Measurements from ENCODE around the gene ATP10A. TPM values are rescaled to one million over a fixed set of nuclear protein-coding genes. Genes with fewer than 3 reads are reported as not detected.

Gene ATP10A
- total RNA-seq, 1 experiment from 2014 or later, result not detected

GRCh38 chr15:25764980-25765735, 98.0 kb downstream of the ATP10A start:
- no peak for DNase-seq (ENCODE audit: unreplicated experiment)
- Mint-ChIP-seq H3K27me3 (ENCODE audit: insufficient read depth, unreplicated experiment) (no peaks in the 10 kb centered on the region), H3K4me1 (ENCODE audit: insufficient read depth, unreplicated experiment) (no peaks in the 10 kb centered on the region), H3K27ac (ENCODE audit: low read depth, unreplicated experiment) (no peak overlapping the region), H3K4me3 (ENCODE audit: unreplicated experiment) (no peak overlapping the region), H3K36me3 (ENCODE audit: insufficient read depth, unreplicated experiment) (no peaks in the 10 kb centered on the region), H3K9me3 (ENCODE audit: unreplicated experiment) (peaks cover 17% of the 10 kb centered on the region)
- ChIA-PET CTCF (no interaction called here), POLR2A (no interaction called here)
- TF ChIP-seq CTCF (IDR thresholded peaks at IDR 0.05; ENCODE audit: unreplicated experiment), result no peak
- intact Hi-C loops (cut with micrococcal nuclease), result no loop called here
- BruUV-seq (replicated peaks), result no TSS peak

- H3K27me3 Mint-ChIP-seq (ENCODE audit: insufficient read depth, unreplicated experiment), result no peaks in the 10 kb centered on the region
- H3K4me1 Mint-ChIP-seq (ENCODE audit: insufficient read depth, unreplicated experiment), result no peaks in the 10 kb centered on the region
- ChIA-PET CTCF (no interaction called here), POLR2A (no interaction called here)
- no peak overlapping the region for H3K27ac Mint-ChIP-seq (ENCODE audit: low read depth, unreplicated experiment)
- intact Hi-C loops (cut with micrococcal nuclease), result no loop called here
- no TSS peak for BruUV-seq (replicated peaks)
- H3K4me3 Mint-ChIP-seq (ENCODE audit: unreplicated experiment), result no peak overlapping the region
- no peak for TF ChIP-seq CTCF (IDR thresholded peaks at IDR 0.05; ENCODE audit: unreplicated experiment)
- no peaks in the 10 kb centered on the region for H3K36me3 Mint-ChIP-seq (ENCODE audit: insufficient read depth, unreplicated experiment)
- H3K9me3 Mint-ChIP-seq (ENCODE audit: unreplicated experiment), result peaks cover 19% of the 10 kb centered on the region
- no peak for DNase-seq (ENCODE audit: unreplicated experiment)
These were observed 99.2 kb downstream of the ATP10A start for GRCh38 chr15:25763954-25764353.

GRCh38 chr15:25763331-25763751, 99.8 kb downstream of the ATP10A start:
- Mint-ChIP-seq H3K4me1 (ENCODE audit: insufficient read depth, unreplicated experiment) (no peaks in the 10 kb centered on the region), H3K36me3 (ENCODE audit: insufficient read depth, unreplicated experiment) (no peaks in the 10 kb centered on the region), H3K9me3 (ENCODE audit: unreplicated experiment) (peaks cover 25% of the 10 kb centered on the region), H3K4me3 (ENCODE audit: unreplicated experiment) (no peak overlapping the region), H3K27ac (ENCODE audit: low read depth, unreplicated experiment) (no peak overlapping the region), H3K27me3 (ENCODE audit: insufficient read depth, unreplicated experiment) (no peaks in the 10 kb centered on the region)
- BruUV-seq (replicated peaks), result no TSS peak
- TF ChIP-seq CTCF (IDR thresholded peaks at IDR 0.05; ENCODE audit: unreplicated experiment), result no peak
- POLR2A ChIA-PET, result no interaction called here
- intact Hi-C loops (cut with micrococcal nuclease), result no loop called here
- no peak for DNase-seq (ENCODE audit: unreplicated experiment)
- CTCF ChIA-PET, result no interaction called here

- intact Hi-C loops (cut with micrococcal nuclease), result no loop called here
- peaks cover 31% of the 10 kb centered on the region for H3K9me3 Mint-ChIP-seq (ENCODE audit: unreplicated experiment)
- POLR2A ChIA-PET, result no interaction called here
- H3K4me1 Mint-ChIP-seq (ENCODE audit: insufficient read depth, unreplicated experiment), result no peaks in the 10 kb centered on the region
- BruUV-seq (replicated peaks), result no TSS peak
- no peaks in the 10 kb centered on the region for H3K36me3 Mint-ChIP-seq (ENCODE audit: insufficient read depth, unreplicated experiment)
- no peak for TF ChIP-seq CTCF (IDR thresholded peaks at IDR 0.05; ENCODE audit: unreplicated experiment)
- CTCF ChIA-PET, result no interaction called here
- H3K27me3 Mint-ChIP-seq (ENCODE audit: insufficient read depth, unreplicated experiment), result no peaks in the 10 kb centered on the region
- DNase-seq (ENCODE audit: unreplicated experiment), result no peak
- H3K27ac Mint-ChIP-seq (ENCODE audit: low read depth, unreplicated experiment), result no peak overlapping the region
- no peak overlapping the region for H3K4me3 Mint-ChIP-seq (ENCODE audit: unreplicated experiment)
These were observed 101.0 kb downstream of the ATP10A start for GRCh38 chr15:25761971-25762662.
